ENCODE measurements around the gene SMAD3. TPM values are rescaled to one million over a fixed set of nuclear protein-coding genes. Genes with fewer than 3 reads are reported as not detected.

Gene SMAD3
- total and polyA plus RNA-seq, 2 of the 8 experiments (the other 6 are each of a cell fraction or from before 2014, with no cell fraction given) = 10.1 to 12.4 TPM

DNA sequence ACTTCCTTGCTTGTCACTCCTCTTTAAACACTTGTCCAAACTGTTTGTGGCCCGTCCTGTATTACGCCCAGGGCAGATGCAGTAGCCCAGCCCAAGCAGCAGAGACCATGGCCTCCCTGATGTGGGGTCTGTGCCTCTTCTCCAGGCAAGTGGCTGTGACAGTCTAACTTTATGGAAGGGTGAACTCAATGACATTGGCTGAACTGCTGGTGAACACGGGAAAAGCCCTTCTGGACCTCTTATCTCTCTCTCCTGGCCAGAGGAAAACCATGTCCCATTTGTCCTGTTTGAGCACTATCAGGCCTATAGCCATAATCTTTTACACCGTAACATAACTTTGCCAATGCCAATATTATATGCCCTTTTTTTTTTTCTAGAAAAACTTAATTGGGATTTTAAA lies 67.6 kb downstream of the SMAD3 start (continued):
- TF ChIP-seq, protein P1, sequence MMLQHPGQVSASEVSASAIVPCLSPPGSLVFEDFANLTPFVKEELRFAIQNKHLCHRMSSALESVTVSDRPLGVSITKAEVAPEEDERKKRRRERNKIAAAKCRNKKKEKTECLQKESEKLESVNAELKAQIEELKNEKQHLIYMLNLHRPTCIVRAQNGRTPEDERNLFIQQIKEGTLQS (IDR thresholded peaks at IDR 0.05; ENCODE audit: insufficient read depth, low read depth, low read length) = no peak
- no peak for TF ChIP-seq SP1 (IDR thresholded peaks at IDR 0.05; ENCODE audit: low read depth, low read length)

Data from H1 (cell line).